ENCODE data around the gene LYSMD1.

- TF ChIP-seq EZH2 (IDR thresholded peaks at IDR 0.05; ENCODE audit: low read length, missing control alignments) = no peak
- TF ChIP-seq CTCF (conservative IDR thresholded peaks at IDR 0.05 in 1 of 2, IDR thresholded peaks at IDR 0.05 in 1 of 2; ENCODE audit: low read depth in 1 of 2, low read length in 2 of 2) = no peak
These were observed 10.9 kb upstream of the LYSMD1 start for GRCh38 chr1:151176514-151177045.

Measured in fibroblast of lung (primary cell).